ENCODE data around the gene MMADHC. TPM values are rescaled to one million over a fixed set of nuclear protein-coding genes. Genes with fewer than 3 reads are reported as not detected.

MMADHC gene
- total RNA-seq, 1 experiment from 2014 or later: 149 TPM

GRCh38 chr2:149527998-149528755 is 59.4 kb downstream of the MMADHC start:
- no CpG with 5 or more reads among the region's 7 CpGs for WGBS (ENCODE audit: extremely low coverage, insufficient read length, low lambda C conversion rate)
- no peak overlapping the region for H4K5ac ChIP-seq (ENCODE audit: insufficient read length, low read depth, low read length)
- no peak overlapping the region for H3K4me3 Mint-ChIP-seq
- H3K27me3 ChIP-seq (ENCODE audit: insufficient read depth, low read length): no peaks in the 10 kb centered on the region
- H4K20me1 ChIP-seq (ENCODE audit: control insufficient read depth, insufficient read depth, insufficient read length): no peaks in the 10 kb centered on the region
- no peak overlapping the region for H2AFZ ChIP-seq (ENCODE audit: low read length)
- no peak overlapping the region for H3K27ac Mint-ChIP-seq
- no peak overlapping the region for H3K56ac ChIP-seq (ENCODE audit: insufficient read length, low read depth, low read length)
- TF ChIP-seq CTCF (conservative IDR thresholded peaks at IDR 0.05): no peak
- H3K4me2 ChIP-seq (ENCODE audit: insufficient read depth, insufficient read length, low read length): no peak overlapping the region
- no peaks in the 10 kb centered on the region for H3K79me2 ChIP-seq (ENCODE audit: insufficient read depth, low read length)
- H4K91ac ChIP-seq (ENCODE audit: insufficient read length, low read depth, low read length): no peak overlapping the region
- H3K9ac ChIP-seq (ENCODE audit: extremely low read depth, insufficient read length, low read length): no peak overlapping the region
- no peak overlapping the region for H4K8ac ChIP-seq (replicated peaks; ENCODE audit: insufficient read length, low read depth, low read length)
- H2BK15ac ChIP-seq (ENCODE audit: low read depth, low read length): no peak overlapping the region
- H3K4me1 ChIP-seq (ENCODE audit: insufficient read depth, low read length): no peaks in the 10 kb centered on the region; the same call in 1 of the 2 replicates
- H3T11ph ChIP-seq (ENCODE audit: low read length): no peak overlapping the region
- no peak overlapping the region for H2BK120ac ChIP-seq (ENCODE audit: low read depth, low read length, poor library complexity, severe bottlenecking)
- H3K79me1 ChIP-seq (ENCODE audit: insufficient read depth, low read depth, low read length, poor library complexity, severe bottlenecking): no peaks in the 10 kb centered on the region
- no peak overlapping the region for H2BK12ac ChIP-seq (ENCODE audit: insufficient read length, low read depth, low read length)
- no peaks in the 10 kb centered on the region; a peak in 1 of 7 replicates for H3K36me3 Mint-ChIP-seq (ENCODE audit: insufficient read depth in 1 of 3, low read depth in 3 of 3)
- no peak overlapping the region for H2AK5ac ChIP-seq (ENCODE audit: insufficient read length, low read length)
- H3K9me3 Mint-ChIP-seq: peaks cover 0 to 4% of the 10 kb centered on the region in 2 experiments; a peak in 1 of 5 replicates
- no peaks in the 10 kb centered on the region for H3K23me2 ChIP-seq (ENCODE audit: insufficient read length, low read depth, low read length, poor library complexity, severe bottlenecking)
- no peaks in the 10 kb centered on the region for H3K9me3 ChIP-seq (ENCODE audit: control insufficient read depth, low read depth, low read length)
- no peak overlapping the region for H3K4ac ChIP-seq (ENCODE audit: low read depth, low read length)
- no peak overlapping the region for H3K27ac ChIP-seq (ENCODE audit: insufficient read length, low read depth, low read length)
- H3K14ac ChIP-seq (ENCODE audit: insufficient read depth, low read length): no peak overlapping the region
- H2BK5ac ChIP-seq (ENCODE audit: insufficient read length, low read length): no peak overlapping the region
- H3K4me1 Mint-ChIP-seq: peaks cover 3 to 7% of the 10 kb centered on the region in 2 experiments; a peak in 2 of 4 replicates
- no peak overlapping the region for H3K23ac ChIP-seq (ENCODE audit: insufficient read length, low read depth, low read length)
- H2BK20ac ChIP-seq (ENCODE audit: low read depth, low read length, poor library complexity, severe bottlenecking): no peak overlapping the region
- H3K27me3 Mint-ChIP-seq (ENCODE audit: low read depth): peaks cover 3% of the 10 kb centered on the region; the same call in 1 of the 2 replicates
- H3K18ac ChIP-seq (ENCODE audit: insufficient read length, low read depth, low read length): no peak overlapping the region
- no peak for DNase-seq

Data from H9 (cell line).